HFFc6 (cell line): ENCODE measurements around the gene LRRC8C. TPM values are rescaled to one million over a fixed set of nuclear protein-coding genes. Genes with fewer than 3 reads are reported as not detected.
"Not testable (repeated sequence)": the region's sequence is repeated elsewhere in the genome, so short reads cannot be mapped to it uniquely, and the experiment has no call there.

Experiments
- DNase-seq: peaks from one replicate; pipeline ENCODE4 v3.0.0-alpha.2; 2018
- H3K27ac Mint-ChIP-seq: 2 replicates; pipeline ENCODE4 v1.8.0; 2020; ENCODE audit warnings: mild to moderate bottlenecking, mixed read lengths
- H3K27me3 Mint-ChIP-seq: 2 replicates; pipeline ENCODE4 v1.8.0; 2021; ENCODE audit warnings: mild to moderate bottlenecking, moderate library complexity, mixed read lengths; ENCODE audit not compliant: insufficient read depth
- H3K36me3 Mint-ChIP-seq: 2 replicates; pipeline ENCODE4 v1.8.0; 2021; ENCODE audit warnings: low read depth, mixed read lengths
- H3K4me1 Mint-ChIP-seq: 2 replicates; pipeline ENCODE4 v1.8.0; 2020; ENCODE audit warnings: low read depth, mixed read lengths
- H3K4me3 Mint-ChIP-seq: 2 replicates; pipeline ENCODE4 v1.8.0; 2020; ENCODE audit warnings: mild to moderate bottlenecking, moderate library complexity, mixed read lengths
- H3K9me3 Mint-ChIP-seq: 2 replicates; pipeline ENCODE4 v1.8.0; 2020; ENCODE audit warnings: mild to moderate bottlenecking, mixed read lengths
- total RNA-seq, 6 experiments: library from RNA; stranded (reverse); fragmentation: NEBNext Ultra II Directional; extraction: Animal tissue kit (Norgen Biotek cat#: 25700); gene quantifications; 2 replicates in 1 of 6; 3 replicates in 5 of 6; pipeline ENCODE4 v1.2.3, GENCODE V29; 2021
- TF ChIP-seq, protein P1 (sequence below): fragments of 200-600 bp; sonication (generic); IDR thresholded peaks from 2 replicates; pipeline ENCODE4 v1.5.0; 2021; ENCODE audit warnings: antibody characterized with exemption, mild to moderate bottlenecking

The LRRC8C gene
- total RNA-seq, 6 experiments from 2014 or later, result 5.0 to 13.7 (median 10.9) TPM

DNA sequence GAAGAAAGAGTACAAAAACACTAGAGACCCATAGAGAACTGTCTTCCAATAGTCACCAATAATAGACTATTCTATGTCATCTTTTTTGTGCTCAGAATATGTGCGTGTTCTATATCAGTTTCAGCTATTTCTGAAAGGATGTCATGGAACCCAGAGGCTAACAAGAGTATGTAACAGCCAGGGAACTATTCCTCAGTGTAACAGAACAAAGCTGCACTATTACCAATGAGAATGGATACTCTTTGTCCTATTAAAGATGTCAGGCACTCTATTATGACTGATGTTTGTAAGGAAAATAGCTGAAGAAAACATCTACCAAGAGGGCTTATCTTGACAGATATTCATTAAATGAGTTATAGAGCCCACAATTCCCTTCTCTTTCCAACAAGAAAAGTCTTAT lies 8.6 kb upstream of the LRRC8C start:
- no peaks in the 10 kb centered on the region for H3K36me3 Mint-ChIP-seq
- no peaks in the 10 kb centered on the region for H3K4me1 Mint-ChIP-seq
- H3K4me3 Mint-ChIP-seq, result no peak overlapping the region
- no peak overlapping the region for H3K27ac Mint-ChIP-seq
- H3K9me3 Mint-ChIP-seq, result no peaks in the 10 kb centered on the region
- DNase-seq, result no peak
- peaks cover 1% of the 10 kb centered on the region; the same call in 1 of the 2 replicates for H3K27me3 Mint-ChIP-seq
- TF ChIP-seq, protein P1, sequence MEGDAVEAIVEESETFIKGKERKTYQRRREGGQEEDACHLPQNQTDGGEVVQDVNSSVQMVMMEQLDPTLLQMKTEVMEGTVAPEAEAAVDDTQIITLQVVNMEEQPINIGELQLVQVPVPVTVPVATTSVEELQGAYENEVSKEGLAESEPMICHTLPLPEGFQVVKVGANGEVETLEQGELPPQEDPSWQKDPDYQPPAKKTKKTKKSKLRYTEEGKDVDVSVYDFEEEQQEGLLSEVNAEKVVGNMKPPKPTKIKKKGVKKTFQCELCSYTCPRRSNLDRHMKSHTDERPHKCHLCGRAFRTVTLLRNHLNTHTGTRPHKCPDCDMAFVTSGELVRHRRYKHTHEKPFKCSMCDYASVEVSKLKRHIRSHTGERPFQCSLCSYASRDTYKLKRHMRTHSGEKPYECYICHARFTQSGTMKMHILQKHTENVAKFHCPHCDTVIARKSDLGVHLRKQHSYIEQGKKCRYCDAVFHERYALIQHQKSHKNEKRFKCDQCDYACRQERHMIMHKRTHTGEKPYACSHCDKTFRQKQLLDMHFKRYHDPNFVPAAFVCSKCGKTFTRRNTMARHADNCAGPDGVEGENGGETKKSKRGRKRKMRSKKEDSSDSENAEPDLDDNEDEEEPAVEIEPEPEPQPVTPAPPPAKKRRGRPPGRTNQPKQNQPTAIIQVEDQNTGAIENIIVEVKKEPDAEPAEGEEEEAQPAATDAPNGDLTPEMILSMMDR, result no peak

DNA sequence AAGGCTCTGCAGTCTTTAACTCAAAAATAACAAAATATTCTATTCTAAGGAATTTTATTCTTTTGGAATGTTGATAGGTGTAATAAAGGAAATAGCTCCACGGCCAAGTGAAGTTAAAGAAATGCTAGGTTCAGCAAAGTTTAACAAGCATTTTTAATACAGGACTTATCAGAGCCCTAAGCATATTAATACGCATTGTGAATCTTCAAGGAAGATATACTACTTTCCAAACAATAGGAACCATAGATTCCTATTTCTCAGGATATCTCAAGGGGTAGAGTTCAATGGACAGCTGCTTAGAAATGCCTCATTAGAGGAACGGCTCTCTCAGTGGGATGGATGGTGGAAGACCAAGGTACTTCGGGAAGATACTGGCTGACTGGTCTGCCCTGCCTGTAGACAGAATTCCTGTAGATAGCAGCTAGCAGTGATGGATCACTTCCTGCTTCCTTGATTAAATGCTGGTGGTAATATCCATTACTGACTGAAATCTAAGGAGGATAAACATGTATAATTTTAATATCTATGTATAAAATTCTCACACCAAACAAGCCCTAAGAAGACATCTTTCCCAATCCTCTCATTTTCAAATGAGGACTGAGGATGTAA lies 8.1 kb upstream of the LRRC8C start:
- no peaks in the 10 kb centered on the region for H3K9me3 Mint-ChIP-seq
- no peak for DNase-seq
- no peaks in the 10 kb centered on the region for H3K4me1 Mint-ChIP-seq
- peaks cover 1% of the 10 kb centered on the region; the same call in 1 of the 2 replicates for H3K27me3 Mint-ChIP-seq
- TF ChIP-seq, protein P1, result no peak
- no peaks in the 10 kb centered on the region for H3K36me3 Mint-ChIP-seq
- no peak overlapping the region for H3K27ac Mint-ChIP-seq
- no peak overlapping the region for H3K4me3 Mint-ChIP-seq

DNA sequence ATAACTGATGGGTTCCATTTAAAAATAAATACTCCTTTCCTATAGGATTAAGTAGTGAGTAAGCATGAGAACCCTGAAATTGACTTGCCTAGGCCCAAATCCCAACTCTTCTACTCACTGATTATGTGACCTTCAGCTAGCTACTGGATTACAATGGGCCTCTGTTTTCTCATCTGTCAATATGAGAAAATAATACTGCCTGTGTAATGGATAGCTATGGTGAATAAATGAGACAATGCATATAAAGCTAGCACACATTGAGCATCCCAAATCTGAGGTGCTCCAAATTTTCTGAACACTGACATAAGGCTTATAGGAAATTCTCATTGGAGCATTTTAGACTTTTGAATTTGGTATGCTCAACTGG lies 5.3 kb upstream of the LRRC8C start:
- Mint-ChIP-seq H3K4me3 (no peak overlapping the region), H3K36me3 (no peaks in the 10 kb centered on the region), H3K9me3 (no peaks in the 10 kb centered on the region), H3K4me1 (peaks cover 10% of the 10 kb centered on the region; the same call in 1 of the 2 replicates), H3K27me3 (no peaks in the 10 kb centered on the region), H3K27ac (no peak overlapping the region)
- TF ChIP-seq, protein P1, result no peak
- no peak for DNase-seq

DNA sequence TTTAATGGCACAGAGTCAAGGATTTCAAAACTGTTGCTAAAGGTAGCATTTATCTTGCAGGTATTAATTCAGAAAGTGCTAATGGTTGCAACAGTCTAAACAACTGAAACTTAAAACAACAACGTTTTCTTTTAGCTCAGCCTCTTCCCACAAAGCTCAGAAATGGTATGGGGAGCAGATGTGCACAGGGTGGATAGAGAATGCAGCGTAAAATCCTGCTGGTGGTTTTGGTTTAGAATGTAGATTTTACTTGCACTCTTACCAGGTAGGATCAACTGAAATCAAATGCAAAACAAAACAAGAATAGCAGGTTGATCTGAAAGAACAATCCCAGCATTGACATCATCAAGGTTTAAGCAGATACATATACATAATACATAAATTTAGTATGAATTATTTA lies 3.8 kb upstream of the LRRC8C start:
- no peak overlapping the region for H3K4me3 Mint-ChIP-seq
- H3K36me3 Mint-ChIP-seq, result no peaks in the 10 kb centered on the region
- no peak overlapping the region for H3K27ac Mint-ChIP-seq
- H3K9me3 Mint-ChIP-seq, result no peaks in the 10 kb centered on the region
- H3K4me1 Mint-ChIP-seq, result peaks cover 13% of the 10 kb centered on the region
- no peaks in the 10 kb centered on the region for H3K27me3 Mint-ChIP-seq
- no peak for DNase-seq
- TF ChIP-seq, protein P1, result no peak

DNA sequence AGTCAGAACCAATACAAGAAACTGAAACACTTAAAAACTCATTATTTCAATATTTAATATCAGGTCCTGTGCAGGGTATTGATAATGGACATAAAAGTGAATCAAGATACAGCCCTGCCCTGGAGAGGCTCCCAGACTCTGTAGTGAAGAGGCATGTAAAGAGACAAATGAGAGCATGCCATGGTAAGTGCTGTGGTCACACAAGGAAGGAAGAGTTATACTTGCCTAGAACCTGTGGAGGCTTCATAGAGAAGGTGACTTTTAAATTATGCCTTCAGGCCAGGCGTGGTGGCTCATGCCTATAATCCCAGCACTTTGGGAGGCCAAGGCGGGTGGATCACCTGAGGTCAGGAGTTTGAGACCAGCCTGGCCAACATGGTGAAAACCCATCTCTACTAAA lies 3.3 kb upstream of the LRRC8C start:
- peaks cover 17% of the 10 kb centered on the region for H3K4me1 Mint-ChIP-seq
- H3K36me3 Mint-ChIP-seq, H3K4me3 Mint-ChIP-seq, H3K27me3 Mint-ChIP-seq, H3K27ac Mint-ChIP-seq, DNase-seq, H3K9me3 Mint-ChIP-seq: not testable (repeated sequence)

DNA sequence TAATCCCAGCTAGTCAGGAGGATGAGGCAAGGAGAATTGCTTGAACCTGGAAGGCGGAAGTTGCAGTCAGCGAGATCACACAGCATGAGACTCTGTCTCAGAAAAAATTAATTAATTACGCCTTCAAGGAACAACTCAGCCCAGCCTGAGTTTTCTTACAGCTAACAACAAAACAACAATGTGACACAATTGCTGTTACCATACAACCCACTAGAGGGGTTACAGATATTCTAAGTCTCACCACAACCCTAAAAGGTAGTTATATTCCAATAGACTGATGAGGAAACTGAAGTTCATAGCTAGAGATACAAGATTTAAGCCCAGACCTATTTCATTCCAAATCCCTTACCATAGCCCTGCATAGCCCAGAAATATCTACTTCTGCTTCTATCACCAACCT lies 2.9 kb upstream of the LRRC8C start:
- H3K4me1 Mint-ChIP-seq, result peaks cover 21% of the 10 kb centered on the region
- no peak overlapping the region for H3K27ac Mint-ChIP-seq
- DNase-seq, result no peak
- H3K9me3 Mint-ChIP-seq, result no peaks in the 10 kb centered on the region
- H3K36me3 Mint-ChIP-seq, result no peaks in the 10 kb centered on the region
- H3K27me3 Mint-ChIP-seq, result no peaks in the 10 kb centered on the region
- TF ChIP-seq, protein P1, result peak; percentile 31; the same call in 1 of the 2 replicates
- no peak overlapping the region for H3K4me3 Mint-ChIP-seq
